HepG2 (cell line): ENCODE results near the gene FCRL5. TPM values are rescaled to one million over a fixed set of nuclear protein-coding genes. Genes with fewer than 3 reads are reported as not detected.

Experiments used
- ATAC-seq: fragments of 200-7000 bp; cut with Tn5 transposase; 3 replicates; pipeline ENCODE4 v1.9.1; 2020; ENCODE audit warnings: mild to moderate bottlenecking, moderate library complexity
- BruUV-seq: library from RNA; stranded (reverse); fragments of 400-500 nt; replicated peaks from 2 replicates; lab custom pipeline; 2021; lab: Mats Ljungman, UMichigan
- CTCF ChIA-PET: fragments of 300-600 bp; formaldehyde crosslinking; extraction: SDS; loops from one replicate; lab custom pipeline; 2021; ENCODE audit warnings: low total read pairs, inconsistent platforms, low intra/inter-chr PET ratio; lab: Yijun Ruan, JAX
- POLR2A ChIA-PET: fragments of 350-600 bp; sonication (Branson Sonifier 250); formaldehyde crosslinking; loops from one replicate; lab custom pipeline; 2020; ENCODE audit warnings: antibody characterized with exemption, inconsistent platforms; lab: Yijun Ruan, JAX
- DNase-seq: peaks from one replicate; pipeline ENCODE4 v3.0.0-alpha.2; 2015; ENCODE audit warnings: low spot score
- FAIRE-seq: peaks from 3 replicates; lab custom pipeline; 2011; peaks lifted over from hg19 to GRCh38; lab: Jason Lieb, UNC
- H2AFZ ChIP-seq: one replicate; pipeline ENCODE4 v1.6.1; 2011; ENCODE audit warnings: low read length, inconsistent platforms
- H3K27ac ChIP-seq: fragments of 300-600 bp; 3 replicates; pipeline ENCODE4 v1.8.0; 2011; ENCODE audit warnings: mixed run types, mild to moderate bottlenecking, mixed read lengths, low read length, inconsistent platforms; ENCODE audit not compliant: insufficient read depth; ENCODE audit errors: extremely low read length
- H3K27me3 ChIP-seq, 2 experiments: fragments of 200-600 bp in 1 of 2; 2 replicates in 1 of 2; 3 replicates in 1 of 2; pipeline versions ENCODE4 v1.6.0 to v1.8.0; 2011; ENCODE audit warnings: low read length in 2 of 2, mild to moderate bottlenecking in 2 of 2, moderate library complexity in 2 of 2, inconsistent platforms in 1 of 2; ENCODE audit not compliant: insufficient read depth in 2 of 2, control insufficient read depth in 1 of 2
- H3K36me3 ChIP-seq, 2 experiments: fragments of 200-600 bp in 1 of 2; replicated peaks in 1 of 2; 2 replicates in 1 of 2; 3 replicates in 1 of 2; pipeline versions ENCODE4 v1.5.1 to v1.8.0; 2011; ENCODE audit warnings: low read length in 2 of 2, inconsistent platforms in 1 of 2; ENCODE audit not compliant: insufficient read depth in 2 of 2, control insufficient read depth in 1 of 2
- H3K4me1 ChIP-seq: 2 replicates; pipeline ENCODE4 v1.5.1; 2012; ENCODE audit warnings: low read length, inconsistent platforms; ENCODE audit not compliant: insufficient read depth
- H3K4me2 ChIP-seq: 2 replicates; pipeline ENCODE4 v1.6.0; 2011; ENCODE audit warnings: low read depth, low read length, inconsistent platforms
- H3K4me3 ChIP-seq, 3 experiments: fragments of 200-600 bp in 1 of 3; sonication (generic), shearing (Covaris generic) in 1 of 3; replicated peaks in 1 of 3; 2 replicates each; pipeline ENCODE4 v1.5.1; 2011 to 2016; ENCODE audit warnings: low read length in 3 of 3, inconsistent platforms in 2 of 3, low read depth in 2 of 3, mild to moderate bottlenecking in 2 of 3, control low read depth in 1 of 3, mixed read lengths in 1 of 3; ENCODE audit not compliant: insufficient read depth in 1 of 3
- H3K79me2 ChIP-seq: one replicate; pipeline ENCODE4 v1.6.1; 2011; ENCODE audit warnings: low read length, inconsistent platforms; ENCODE audit not compliant: insufficient read depth
- H3K9ac ChIP-seq: 2 replicates; pipeline ENCODE4 v1.6.0; 2011; ENCODE audit warnings: mild to moderate bottlenecking, low read depth, low read length, inconsistent platforms; ENCODE audit not compliant: insufficient read depth
- H3K9me3 ChIP-seq: 2 replicates; pipeline ENCODE4 v1.5.1; 2012; ENCODE audit warnings: mild to moderate bottlenecking, low read length
- H4K20me1 ChIP-seq: 2 replicates; pipeline ENCODE4 v1.6.0; 2011; ENCODE audit warnings: inconsistent platforms, mild to moderate bottlenecking, low read length, moderate library complexity; ENCODE audit not compliant: insufficient read depth
- CTCF ChIP-seq: sonication (generic); formaldehyde crosslinking; IDR thresholded peaks from 2 replicates; pipeline ENCODE4 v1.5.0; 2020; ENCODE audit warnings: mild to moderate bottlenecking, missing genetic modification reagents, moderate library complexity
- KLF15 ChIP-seq: sonication (generic); formaldehyde crosslinking; IDR thresholded peaks from 2 replicates; pipeline ENCODE4 v1.8.1; 2023; ENCODE audit warnings: borderline replicate concordance, mild to moderate bottlenecking, inconsistent platforms, missing genetic modification reagents, mixed read lengths
- NFYC ChIP-seq: IDR thresholded peaks from 2 replicates; pipeline ENCODE4 v1.6.1; 2016; ENCODE audit warnings: missing genetic modification reagents, missing compliant biosample characterization
- PHB2 ChIP-seq: fragments of 450-650 bp; IDR thresholded peaks from 2 replicates; pipeline ENCODE4 v1.6.1; 2018; ENCODE audit not compliant: partially characterized antibody
- RBM22 ChIP-seq: fragments of 200-400 bp; formaldehyde crosslinking; optimal IDR thresholded peaks from 2 replicates; pipeline ENCODE3; 2017; ENCODE audit warnings: mild to moderate bottlenecking, low read length, moderate library complexity
- ZBTB25 ChIP-seq: IDR thresholded peaks from 2 replicates; pipeline ENCODE4 v1.6.1; 2018; ENCODE audit warnings: missing genetic modification reagents
- ZNF790 ChIP-seq: sonication (generic); formaldehyde crosslinking; IDR thresholded peaks from 2 replicates; pipeline ENCODE4 v1.8.0; 2022; ENCODE audit warnings: missing genetic modification reagents, mild to moderate bottlenecking, borderline replicate concordance
- WGBS: methylation state at CpG from one replicate; pipeline ENCODE4 v1.1.6; 2017; ENCODE audit warnings: low lambda C conversion rate; 5-methylcytosine and 5-hydroxymethylcytosine counted together
- in situ Hi-C: cut with HindIII; loops from 2 replicates; pipeline ENCODE4 v1.10.0; 2017; ENCODE audit warnings: low pct_unique_long_range_greater_than_20kb; ENCODE audit not compliant: extremely low pct_ligation_motif_present
- intact Hi-C: fragments of 100-400 bp; cut with micrococcal nuclease; formaldehyde crosslinking; loops from one replicate; pipeline ENCODE4 v1.10.0; 2022; ENCODE audit not compliant: unreplicated experiment
- polyA plus RNA-seq, 8 experiments: library from polyadenylated mRNA; depleted of rRNA in 3 of 8; stranded (reverse) in 7 of 8; unstranded in 1 of 8; fragments of >200 nt; fragmentation: Illumina TruSeq in 4 of 8; extraction: Trizol in 4 of 8; gene quantifications; 2 replicates each; pipeline versions ENCODE4 v1.2.1 to v1.2.3, GENCODE V29; 2011 to 2016; ENCODE audit warnings: low read depth in 4 of 8, missing spikeins in 1 of 8, mixed read lengths in 1 of 8; ENCODE audit not compliant: insufficient read depth in 1 of 8
- total RNA-seq, 5 experiments: library from RNA; depleted of rRNA; stranded (reverse); fragments of >200 nt; fragmentation: Illumina TruSeq; extraction: Trizol; gene quantifications; 2 replicates each; pipeline ENCODE4 v1.2.3, GENCODE V29; 2016; ENCODE audit warnings: low read depth in 1 of 5
- TF ChIP-seq, protein P1 (sequence below): sonication (generic); formaldehyde crosslinking; IDR thresholded peaks from 2 replicates; pipeline ENCODE4 v1.8.0; 2022; ENCODE audit warnings: mild to moderate bottlenecking, missing genetic modification reagents, moderate library complexity
- TF ChIP-seq, protein P2 (sequence below): sonication (generic); formaldehyde crosslinking; IDR thresholded peaks from 2 replicates; pipeline ENCODE4 v1.4.0; 2020; ENCODE audit warnings: missing genetic modification reagents

Gene FCRL5
- total and polyA plus RNA-seq, 2 of the 13 experiments (the other 11 are each of a cell fraction or from before 2014, with no cell fraction given), result not detected

- TF ChIP-seq CTCF (CRISPR knock-in tag), result no peak
Observed at GRCh38 chr1:157597959-157598667, 45.8 kb upstream of the FCRL5 start, which contains the start of gene FCRL4 (continued).

DNA sequence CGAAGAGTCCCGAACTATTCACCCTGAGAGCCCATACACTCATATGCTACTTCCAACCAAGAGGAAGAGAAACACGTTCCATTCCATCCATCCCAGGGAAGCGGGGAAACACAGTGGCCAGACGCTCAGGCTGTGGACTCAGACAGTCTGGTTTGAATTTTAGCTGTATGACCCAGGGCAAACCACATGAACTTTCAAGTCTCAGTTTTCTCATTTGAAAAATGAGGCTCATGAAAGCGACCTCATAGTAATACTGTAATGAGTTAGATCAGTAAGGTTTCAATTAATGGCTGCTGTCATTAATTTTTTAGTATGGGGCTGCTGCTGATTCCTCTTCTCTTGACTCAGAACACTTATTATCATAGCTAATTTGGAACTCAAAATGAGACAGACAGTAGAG is 44.1 kb upstream of the FCRL5 start:
- BruUV-seq, result no TSS peak
- H3K79me2 ChIP-seq, result no peaks in the 10 kb centered on the region
- no peaks in the 10 kb centered on the region for H4K20me1 ChIP-seq
- ATAC-seq, result no peak
- H3K9me3 ChIP-seq, result no peaks in the 10 kb centered on the region
- POLR2A ChIA-PET, result no interaction called here
- TF ChIP-seq KLF15 (CRISPR knock-in tag) (no peak), RBM22 (no peak)
- TF ChIP-seq, all 625 proteins: peak for 0
- H2AFZ ChIP-seq, result no peak overlapping the region
- no peak overlapping the region for H3K27ac ChIP-seq
- no peaks in the 10 kb centered on the region for H3K27me3 ChIP-seq
- H3K4me1 ChIP-seq, result no peaks in the 10 kb centered on the region
- no peak overlapping the region for H3K4me2 ChIP-seq
- no peaks in the 10 kb centered on the region for H3K36me3 ChIP-seq
- no peak overlapping the region for H3K9ac ChIP-seq
- H3K4me3 ChIP-seq, result no peak overlapping the region
- intact Hi-C loops (no loop called here), in situ Hi-C loops (no loop called here)
- FAIRE-seq, result no peak
- 0% methylated on average over 5 of the region's 6 CpGs for WGBS
- CTCF ChIA-PET, result no interaction called here
- DNase-seq, result no peak

- no peak overlapping the region for H3K4me2 ChIP-seq
- BruUV-seq, result no TSS peak
- no peak for FAIRE-seq
- no peak overlapping the region for H3K9ac ChIP-seq
- DNase-seq, result no peak
- H3K4me3 ChIP-seq, result no peak overlapping the region
- H3K36me3 ChIP-seq, result no peaks in the 10 kb centered on the region
- H3K4me1 ChIP-seq, result no peaks in the 10 kb centered on the region
- no peaks in the 10 kb centered on the region for H4K20me1 ChIP-seq
- WGBS, result 0% methylated on average over 2 of the region's 2 CpGs
- no peak overlapping the region for H3K27ac ChIP-seq
- intact Hi-C loops, result no loop called here
- H3K79me2 ChIP-seq, result no peaks in the 10 kb centered on the region
- no peak for ATAC-seq
- no peaks in the 10 kb centered on the region for H3K9me3 ChIP-seq
- H3K27me3 ChIP-seq, result no peaks in the 10 kb centered on the region
- in situ Hi-C loops, result no loop called here
- no peak overlapping the region for H2AFZ ChIP-seq
- ChIA-PET CTCF (no interaction called here), POLR2A (no interaction called here)
- TF ChIP-seq, protein P1, sequence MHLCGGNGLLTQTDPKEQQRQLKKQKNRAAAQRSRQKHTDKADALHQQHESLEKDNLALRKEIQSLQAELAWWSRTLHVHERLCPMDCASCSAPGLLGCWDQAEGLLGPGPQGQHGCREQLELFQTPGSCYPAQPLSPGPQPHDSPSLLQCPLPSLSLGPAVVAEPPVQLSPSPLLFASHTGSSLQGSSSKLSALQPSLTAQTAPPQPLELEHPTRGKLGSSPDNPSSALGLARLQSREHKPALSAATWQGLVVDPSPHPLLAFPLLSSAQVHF (CRISPR knock-in tag), result no peak
- TF ChIP-seq ZBTB25 (CRISPR knock-in tag), result no peak
- TF ChIP-seq, protein P2, sequence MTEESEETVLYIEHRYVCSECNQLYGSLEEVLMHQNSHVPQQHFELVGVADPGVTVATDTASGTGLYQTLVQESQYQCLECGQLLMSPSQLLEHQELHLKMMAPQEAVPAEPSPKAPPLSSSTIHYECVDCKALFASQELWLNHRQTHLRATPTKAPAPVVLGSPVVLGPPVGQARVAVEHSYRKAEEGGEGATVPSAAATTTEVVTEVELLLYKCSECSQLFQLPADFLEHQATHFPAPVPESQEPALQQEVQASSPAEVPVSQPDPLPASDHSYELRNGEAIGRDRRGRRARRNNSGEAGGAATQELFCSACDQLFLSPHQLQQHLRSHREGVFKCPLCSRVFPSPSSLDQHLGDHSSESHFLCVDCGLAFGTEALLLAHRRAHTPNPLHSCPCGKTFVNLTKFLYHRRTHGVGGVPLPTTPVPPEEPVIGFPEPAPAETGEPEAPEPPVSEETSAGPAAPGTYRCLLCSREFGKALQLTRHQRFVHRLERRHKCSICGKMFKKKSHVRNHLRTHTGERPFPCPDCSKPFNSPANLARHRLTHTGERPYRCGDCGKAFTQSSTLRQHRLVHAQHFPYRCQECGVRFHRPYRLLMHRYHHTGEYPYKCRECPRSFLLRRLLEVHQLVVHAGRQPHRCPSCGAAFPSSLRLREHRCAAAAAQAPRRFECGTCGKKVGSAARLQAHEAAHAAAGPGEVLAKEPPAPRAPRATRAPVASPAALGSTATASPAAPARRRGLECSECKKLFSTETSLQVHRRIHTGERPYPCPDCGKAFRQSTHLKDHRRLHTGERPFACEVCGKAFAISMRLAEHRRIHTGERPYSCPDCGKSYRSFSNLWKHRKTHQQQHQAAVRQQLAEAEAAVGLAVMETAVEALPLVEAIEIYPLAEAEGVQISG, result no peak
- TF ChIP-seq ZNF790 (CRISPR knock-in tag), result no peak
- no peak for TF ChIP-seq NFYC
- no peak for TF ChIP-seq PHB2
Observed at GRCh38 chr1:157595356-157595755, 43.0 kb upstream of the FCRL5 start.
